H4 (cell line): ENCODE measurements around the gene ZSWIM8. TPM values are rescaled to one million over a fixed set of nuclear protein-coding genes. Genes with fewer than 3 reads are reported as not detected.
A peak's percentile ranks its signal among the peaks of the same experiment; 100 is the strongest.

Source experiments
- DNase-seq: peaks from one replicate; pipeline ENCODE4 v3.0.0-alpha.2; 2015; ENCODE audit warnings: low spot score
- total RNA-seq: library from RNA; depleted of rRNA; stranded (reverse); fragments of >200 nt; shearing (Covaris generic); gene quantifications from 2 replicates; pipeline ENCODE4 v1.2.3, GENCODE V29; 2014; rRNA removed

ZSWIM8 gene
- total RNA-seq, 1 experiment from 2014 or later, result 11.2 TPM

GRCh38 chr10:73841526-73842285, 56.3 kb downstream of the ZSWIM8 start:
- DNase-seq, result no peak

- DNase-seq, result no peak
These were observed 56.9 kb downstream of the ZSWIM8 start for GRCh38 chr10:73842349-73842748.

GRCh38 chr10:73843261-73843660, 57.9 kb downstream of the ZSWIM8 start:
- no peak for DNase-seq

GRCh38 chr10:73847031-73847430, 61.6 kb downstream of the ZSWIM8 start:
- no peak for DNase-seq

- peak; percentile 76 for DNase-seq
These were observed 63.5 kb downstream of the ZSWIM8 start for GRCh38 chr10:73848821-73849489.

GRCh38 chr10:73850211-73850610, 64.8 kb downstream of the ZSWIM8 start:
- no peak for DNase-seq

DNA sequence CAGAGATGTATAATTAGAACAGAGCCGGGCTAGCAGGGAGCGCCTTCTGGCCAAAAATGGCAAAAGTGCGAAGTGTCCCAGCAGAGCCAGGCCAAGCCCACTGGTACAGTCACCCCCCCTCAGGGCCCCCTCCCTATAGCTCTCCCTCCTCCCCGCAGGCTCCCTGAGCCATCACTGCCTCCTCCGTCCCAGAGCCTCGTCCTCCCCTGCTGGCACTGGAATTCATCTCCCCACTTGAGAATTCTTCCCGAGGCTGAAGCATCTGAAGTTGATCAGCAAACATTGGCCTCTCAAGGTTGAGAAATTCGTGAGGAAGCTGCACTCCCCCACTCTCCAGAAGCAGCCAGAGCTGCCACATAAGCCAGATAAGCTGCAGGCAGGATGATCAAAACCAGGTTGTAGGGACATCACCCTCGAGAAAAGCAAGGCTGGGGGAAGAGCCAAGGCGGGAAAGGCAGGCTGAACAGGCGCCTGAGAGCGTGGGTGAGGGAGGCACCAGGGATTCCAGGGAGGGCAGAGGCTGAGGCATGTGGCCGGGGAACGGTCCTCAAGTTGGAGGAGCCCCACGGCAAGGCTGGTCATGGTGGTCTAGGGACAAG, 65.6 kb downstream of the ZSWIM8 start:
- DNase-seq, result no peak

Other genes starting within 250 kb of the ZSWIM8 start
- gene USP54, start 194.3 kb upstream of the ZSWIM8 start, total RNA-seq, result 16.6 and 19.1 TPM in 2 replicates
- gene MYOZ1, start 144.1 kb upstream of the ZSWIM8 start, total RNA-seq, result 0.33 TPM in 1 of 2 replicates, not detected in the other
- 0.02 TPM in 1 of 2 replicates, not detected in the other for gene SYNPO2L, start 129.6 kb upstream of the ZSWIM8 start, total RNA-seq
- 1.7 and 24.6 TPM in 2 replicates for gene AGAP5, start 87.5 kb upstream of the ZSWIM8 start, total RNA-seq
- 49.6 and 56.8 TPM in 2 replicates for gene SEC24C, start 41.2 kb upstream of the ZSWIM8 start, total RNA-seq
- gene CHCHD1, start 3.6 kb upstream of the ZSWIM8 start, total RNA-seq, result 82.5 and 100 TPM in 2 replicates
- 8.5 and 14.8 TPM in 2 replicates for gene NDST2, start 26.0 kb downstream of the ZSWIM8 start, total RNA-seq
- gene CAMK2G, start 88.9 kb downstream of the ZSWIM8 start, total RNA-seq, result 24.1 and 27.4 TPM in 2 replicates
- 149 and 153 TPM in 2 replicates for gene PLAU, start 125.5 kb downstream of the ZSWIM8 start, total RNA-seq
- 47.1 and 53.0 TPM in 2 replicates for gene VCL, start 212.5 kb downstream of the ZSWIM8 start, total RNA-seq